DOHH2 (cell line): Measurements from ENCODE around the gene PCAT7.

Experiments used
- H3F3A ChIP-seq: fragments of 200-600 bp; sonication (generic), shearing (Covaris generic); 2 replicates; pipeline ENCODE4 v1.6.0; 2016; ENCODE audit warnings: antibody characterized with exemption, mild to moderate bottlenecking; ENCODE audit not compliant: control insufficient read depth, insufficient read depth
- H3K27ac ChIP-seq: fragments of 200-600 bp; sonication (generic); 2 replicates; pipeline ENCODE4 v1.5.1; 2014; ENCODE audit warnings: low read depth, mild to moderate bottlenecking, low read length, moderate library complexity
- H3K27me3 ChIP-seq: fragments of 200-600 bp; sonication (generic); 2 replicates; pipeline ENCODE4 v1.6.1; 2014; ENCODE audit warnings: mild to moderate bottlenecking, low read length, mixed read lengths; ENCODE audit not compliant: control insufficient read depth
- H3K36me3 ChIP-seq: fragments of 200-600 bp; sonication (generic); 2 replicates; pipeline ENCODE4 v1.6.1; 2014; ENCODE audit warnings: mild to moderate bottlenecking, low read length, moderate library complexity, mixed read lengths; ENCODE audit not compliant: control insufficient read depth
- H3K4me1 ChIP-seq: fragments of 200-600 bp; sonication (generic); 2 replicates; pipeline ENCODE4 v1.6.1; 2014; ENCODE audit warnings: mild to moderate bottlenecking, low read length, mixed read lengths; ENCODE audit not compliant: control insufficient read depth
- H3K4me2 ChIP-seq: fragments of 200-600 bp; sonication (generic); 2 replicates; pipeline ENCODE4 v1.6.0; 2014; ENCODE audit warnings: mild to moderate bottlenecking, low read length, moderate library complexity
- H3K4me3 ChIP-seq: fragments of 200-600 bp; sonication (generic); 2 replicates; pipeline ENCODE4 v1.5.1; 2014; ENCODE audit warnings: mild to moderate bottlenecking, low read length, mixed read lengths
- H3K79me2 ChIP-seq: fragments of 200-600 bp; sonication (generic); 2 replicates; pipeline ENCODE4 v1.6.1; 2014; ENCODE audit warnings: mild to moderate bottlenecking, low read length, mixed read lengths; ENCODE audit not compliant: control insufficient read depth
- H3K9me2 ChIP-seq: fragments of 200-600 bp; sonication (generic); replicated peaks from 2 replicates; pipeline ENCODE4 v1.6.1; 2014; ENCODE audit warnings: mild to moderate bottlenecking, low read length, mixed read lengths; ENCODE audit not compliant: control insufficient read depth
- H3K9me3 ChIP-seq: fragments of 200-600 bp; sonication (generic); 2 replicates; pipeline ENCODE4 v1.6.1; 2014; ENCODE audit warnings: antibody characterized with exemption, low read length, mixed read lengths; ENCODE audit not compliant: control insufficient read depth, insufficient read depth
- H4K20me1 ChIP-seq: fragments of 200-600 bp; sonication (generic); 2 replicates; pipeline ENCODE4 v1.6.0; 2014; ENCODE audit warnings: low read depth, mild to moderate bottlenecking, antibody characterized with exemption, low read length, moderate library complexity; ENCODE audit not compliant: control insufficient read depth, insufficient read depth
- EZH2phosphoT487 ChIP-seq: fragments of 200-600 bp; sonication (generic); IDR thresholded peaks from 2 replicates; pipeline ENCODE4 v1.6.1; 2017; ENCODE audit warnings: borderline replicate concordance, mild to moderate bottlenecking, antibody characterized with exemption, low read length, moderate library complexity, mixed read lengths
- TF ChIP-seq, protein P1 (sequence below): fragments of 200-600 bp; sonication (generic); IDR thresholded peaks from one replicate; pipeline ENCODE4 v1.5.1; 2014; ENCODE audit warnings: antibody characterized with exemption, mild to moderate bottlenecking, low read depth, low read length; ENCODE audit not compliant: poor library complexity, severe bottlenecking

PCAT7 gene

DNA sequence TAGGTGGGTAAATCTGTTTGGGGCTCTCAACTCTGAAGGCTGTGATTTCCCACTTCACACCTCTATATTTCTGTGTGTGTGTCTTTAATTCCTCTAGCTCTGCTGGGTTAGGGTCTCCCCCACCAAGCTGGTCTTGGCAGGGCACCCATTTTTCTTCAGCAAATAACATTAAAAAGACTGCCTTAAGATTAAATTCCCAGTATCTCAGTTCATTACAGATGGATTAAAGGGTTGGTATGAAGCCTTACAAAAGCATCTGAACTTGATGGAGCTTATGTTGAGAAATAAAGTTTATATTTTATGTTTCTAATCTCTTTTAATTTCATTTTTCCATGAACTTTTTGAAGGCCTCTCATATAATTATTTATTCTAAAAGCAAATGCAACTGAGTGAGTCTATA, 11.7 kb downstream of the PCAT7 start:
- peaks cover 2% of the 10 kb centered on the region; the same call in 1 of the 2 replicates for H3K27me3 ChIP-seq
- TF ChIP-seq EZH2phosphoT487, result no peak
- TF ChIP-seq, protein P1, sequence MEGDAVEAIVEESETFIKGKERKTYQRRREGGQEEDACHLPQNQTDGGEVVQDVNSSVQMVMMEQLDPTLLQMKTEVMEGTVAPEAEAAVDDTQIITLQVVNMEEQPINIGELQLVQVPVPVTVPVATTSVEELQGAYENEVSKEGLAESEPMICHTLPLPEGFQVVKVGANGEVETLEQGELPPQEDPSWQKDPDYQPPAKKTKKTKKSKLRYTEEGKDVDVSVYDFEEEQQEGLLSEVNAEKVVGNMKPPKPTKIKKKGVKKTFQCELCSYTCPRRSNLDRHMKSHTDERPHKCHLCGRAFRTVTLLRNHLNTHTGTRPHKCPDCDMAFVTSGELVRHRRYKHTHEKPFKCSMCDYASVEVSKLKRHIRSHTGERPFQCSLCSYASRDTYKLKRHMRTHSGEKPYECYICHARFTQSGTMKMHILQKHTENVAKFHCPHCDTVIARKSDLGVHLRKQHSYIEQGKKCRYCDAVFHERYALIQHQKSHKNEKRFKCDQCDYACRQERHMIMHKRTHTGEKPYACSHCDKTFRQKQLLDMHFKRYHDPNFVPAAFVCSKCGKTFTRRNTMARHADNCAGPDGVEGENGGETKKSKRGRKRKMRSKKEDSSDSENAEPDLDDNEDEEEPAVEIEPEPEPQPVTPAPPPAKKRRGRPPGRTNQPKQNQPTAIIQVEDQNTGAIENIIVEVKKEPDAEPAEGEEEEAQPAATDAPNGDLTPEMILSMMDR, result no peak

DNA sequence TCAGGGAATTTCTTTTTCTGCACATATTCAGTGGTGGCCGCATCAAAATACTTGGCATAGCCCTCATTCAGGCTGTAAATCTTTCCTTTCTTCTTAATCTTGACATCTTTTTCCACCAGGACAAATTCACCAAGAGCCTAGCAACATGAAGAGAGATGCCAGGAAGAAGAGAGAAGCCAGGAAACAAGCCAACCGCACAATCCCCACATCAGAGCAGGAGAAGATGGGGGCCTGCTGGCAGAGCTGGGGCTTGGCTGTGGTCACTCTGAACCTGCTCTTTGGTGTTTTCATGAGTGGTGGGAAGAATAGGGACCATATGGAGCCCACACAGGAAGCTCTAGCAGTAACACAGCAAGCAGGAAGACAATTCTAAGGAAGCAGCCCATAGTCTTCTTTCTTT, 12.4 kb downstream of the PCAT7 start:
- no peaks in the 10 kb centered on the region for H3F3A ChIP-seq
- H3K79me2 ChIP-seq, result no peaks in the 10 kb centered on the region
- no peak overlapping the region for H3K4me3 ChIP-seq
- peaks cover 2% of the 10 kb centered on the region; the same call in 1 of the 2 replicates for H3K27me3 ChIP-seq
- H3K9me2 ChIP-seq, result no peaks in the 10 kb centered on the region
- H4K20me1 ChIP-seq, result no peaks in the 10 kb centered on the region
- H3K9me3 ChIP-seq, result no peaks in the 10 kb centered on the region
- H3K4me2 ChIP-seq, result no peak overlapping the region
- no peak overlapping the region for H3K27ac ChIP-seq
- no peaks in the 10 kb centered on the region for H3K4me1 ChIP-seq
- no peaks in the 10 kb centered on the region for H3K36me3 ChIP-seq
- no peak for TF ChIP-seq EZH2phosphoT487
- TF ChIP-seq, protein P1, result no peak

More for the DNA sequence above, 11.7 kb downstream of the PCAT7 start:
- no peak overlapping the region for H3K27ac ChIP-seq
- no peak overlapping the region for H3K4me2 ChIP-seq
- H3K9me3 ChIP-seq, result no peaks in the 10 kb centered on the region
- no peaks in the 10 kb centered on the region for H3F3A ChIP-seq
- no peak overlapping the region for H3K4me3 ChIP-seq
- H3K9me2 ChIP-seq, result no peaks in the 10 kb centered on the region
- no peaks in the 10 kb centered on the region for H3K4me1 ChIP-seq
- no peaks in the 10 kb centered on the region for H3K79me2 ChIP-seq
- H3K36me3 ChIP-seq, result no peaks in the 10 kb centered on the region
- H4K20me1 ChIP-seq, result no peaks in the 10 kb centered on the region

- H3K9me2 ChIP-seq, result no peaks in the 10 kb centered on the region
- no peak overlapping the region for H3K27ac ChIP-seq
- H3K9me3 ChIP-seq, result no peaks in the 10 kb centered on the region
- no peaks in the 10 kb centered on the region for H4K20me1 ChIP-seq
- no peaks in the 10 kb centered on the region for H3K79me2 ChIP-seq
- TF ChIP-seq, protein P1, result no peak
- no peak for TF ChIP-seq EZH2phosphoT487
- H3K4me1 ChIP-seq, result no peaks in the 10 kb centered on the region
- no peaks in the 10 kb centered on the region for H3F3A ChIP-seq
- no peaks in the 10 kb centered on the region for H3K36me3 ChIP-seq
- peaks cover 7% of the 10 kb centered on the region for H3K27me3 ChIP-seq
- no peak overlapping the region for H3K4me2 ChIP-seq
- no peak overlapping the region for H3K4me3 ChIP-seq
Observed at GRCh38 chr9:94568250-94568889, 13.5 kb downstream of the PCAT7 start.
